ENCODE data around the gene PLA2G4A. TPM values are rescaled to one million over a fixed set of nuclear protein-coding genes. Genes with fewer than 3 reads are reported as not detected.

PLA2G4A gene
- total RNA-seq, 5 donors from 2014 or later (not counting 1 experiment from before 2014, with no cell fraction given) = 0.35 TPM; not detected in 4

GRCh38 chr1:186966456-186966855 is 137.7 kb downstream of the PLA2G4A start:
- DNase-seq (no peak), ATAC-seq (replicated peaks in 1 of 4) (no peak)
- no peak overlapping the region for H3K4me3 Mint-ChIP-seq
- Histone ChIP-seq H3K4me1 (ENCODE audit: control insufficient read depth in 1 of 2, extremely low read depth in 1 of 2, insufficient read depth in 2 of 2, low read length in 2 of 2) (no peaks in the 10 kb centered on the region), H3K4me3 (ENCODE audit: control insufficient read depth in 1 of 2, extremely low read depth in 1 of 2, low read length in 1 of 2) (no peak overlapping the region), H3K9me3 (no peaks in the 10 kb centered on the region), H3K27ac (ENCODE audit: low read length) (no peak overlapping the region), H3K36me3 (ENCODE audit: control insufficient read depth in 2 of 2, extremely low read depth in 1 of 2, insufficient read depth in 1 of 2, low read length in 1 of 2) (no peaks in the 10 kb centered on the region), H3K27me3 (replicated peaks in 1 of 2; ENCODE audit: control insufficient read depth in 2 of 2, extremely low read depth in 1 of 2, insufficient read depth in 2 of 2, low read length in 1 of 2) (no peaks in the 10 kb centered on the region)
- peaks cover 3 to 4% of the 10 kb centered on the region in 2 donors for H3K27me3 Mint-ChIP-seq
- CTCF ChIA-PET = no interaction called here
- 56% methylated on average over 1 of the region's 4 CpGs for WGBS (ENCODE audit: insufficient coverage)
- no peaks in the 10 kb centered on the region for H3K9me3 Mint-ChIP-seq
- no peaks in the 10 kb centered on the region for H3K36me3 Mint-ChIP-seq
- no peaks in the 10 kb centered on the region for H3K4me1 Mint-ChIP-seq
- no peak overlapping the region for H3K27ac Mint-ChIP-seq
- POLR2A ChIA-PET = no interaction called here

- Mint-ChIP-seq H3K27me3 (peaks cover 3 to 7% of the 10 kb centered on the region in 2 donors), H3K4me3 (no peak overlapping the region), H3K4me1 (no peaks in the 10 kb centered on the region), H3K36me3 (no peaks in the 10 kb centered on the region), H3K9me3 (no peaks in the 10 kb centered on the region), H3K27ac (no peak overlapping the region)
- Histone ChIP-seq H3K27me3 (replicated peaks in 1 of 2; ENCODE audit: control insufficient read depth in 2 of 2, extremely low read depth in 1 of 2, insufficient read depth in 2 of 2, low read length in 1 of 2) (no peaks in the 10 kb centered on the region), H3K4me3 (ENCODE audit: control insufficient read depth in 1 of 2, extremely low read depth in 1 of 2, low read length in 1 of 2) (no peak overlapping the region), H3K4me1 (ENCODE audit: control insufficient read depth in 1 of 2, extremely low read depth in 1 of 2, insufficient read depth in 2 of 2, low read length in 2 of 2) (no peaks in the 10 kb centered on the region), H3K27ac (ENCODE audit: low read length) (no peak overlapping the region), H3K9me3 (no peaks in the 10 kb centered on the region), H3K36me3 (ENCODE audit: control insufficient read depth in 2 of 2, extremely low read depth in 1 of 2, insufficient read depth in 1 of 2, low read length in 1 of 2) (no peaks in the 10 kb centered on the region)
- no peak for ATAC-seq (replicated peaks in 1 of 4)
- CTCF ChIA-PET = no interaction called here
- POLR2A ChIA-PET = no interaction called here
- no peak for DNase-seq
- no CpG with 5 or more reads among the region's 2 CpGs for WGBS (ENCODE audit: insufficient coverage)
These were observed 139.1 kb downstream of the PLA2G4A start for GRCh38 chr1:186967656-186968394.

GRCh38 chr1:186974774-186975181 is 146.0 kb downstream of the PLA2G4A start:
- no peaks in the 10 kb centered on the region for H3K4me1 Mint-ChIP-seq
- Histone ChIP-seq H3K9me3 (no peaks in the 10 kb centered on the region), H3K36me3 (ENCODE audit: control insufficient read depth in 2 of 2, extremely low read depth in 1 of 2, insufficient read depth in 1 of 2, low read length in 1 of 2) (no peaks in the 10 kb centered on the region), H3K4me1 (ENCODE audit: control insufficient read depth in 1 of 2, extremely low read depth in 1 of 2, insufficient read depth in 2 of 2, low read length in 2 of 2) (no peaks in the 10 kb centered on the region), H3K4me3 (ENCODE audit: control insufficient read depth in 1 of 2, extremely low read depth in 1 of 2, low read length in 1 of 2) (no peak overlapping the region), H3K27me3 (replicated peaks in 1 of 2; ENCODE audit: control insufficient read depth in 2 of 2, extremely low read depth in 1 of 2, insufficient read depth in 2 of 2, low read length in 1 of 2) (no peaks in the 10 kb centered on the region), H3K27ac (ENCODE audit: low read length) (no peak overlapping the region)
- no peaks in the 10 kb centered on the region for H3K9me3 Mint-ChIP-seq
- DNase-seq (no peak), ATAC-seq (replicated peaks in 1 of 4) (no peak)
- no peak overlapping the region for H3K27ac Mint-ChIP-seq
- no CpG with 5 or more reads among the region's 3 CpGs for WGBS (ENCODE audit: insufficient coverage)
- no peak overlapping the region for H3K4me3 Mint-ChIP-seq
- CTCF ChIA-PET = no interaction called here
- no peaks in the 10 kb centered on the region for H3K36me3 Mint-ChIP-seq
- peaks cover 5 to 6% of the 10 kb centered on the region in 2 donors for H3K27me3 Mint-ChIP-seq
- POLR2A ChIA-PET = interaction anchor here in 1 of 2 donors (0.6 kb wide), 1 partner anchor 13 kb away, joined by 3 read pairs; no protein-coding TSS in a partner anchor

- Mint-ChIP-seq H3K4me1 (no peaks in the 10 kb centered on the region), H3K27me3 (peaks cover 6% of the 10 kb centered on the region in 2 donors), H3K4me3 (no peak overlapping the region), H3K36me3 (no peaks in the 10 kb centered on the region), H3K27ac (no peak overlapping the region), H3K9me3 (no peaks in the 10 kb centered on the region)
- Histone ChIP-seq H3K36me3 (ENCODE audit: control insufficient read depth in 2 of 2, extremely low read depth in 1 of 2, insufficient read depth in 1 of 2, low read length in 1 of 2) (no peaks in the 10 kb centered on the region), H3K27ac (ENCODE audit: low read length) (no peak overlapping the region), H3K9me3 (no peaks in the 10 kb centered on the region), H3K27me3 (replicated peaks in 1 of 2; ENCODE audit: control insufficient read depth in 2 of 2, extremely low read depth in 1 of 2, insufficient read depth in 2 of 2, low read length in 1 of 2) (no peaks in the 10 kb centered on the region), H3K4me1 (ENCODE audit: control insufficient read depth in 1 of 2, extremely low read depth in 1 of 2, insufficient read depth in 2 of 2, low read length in 2 of 2) (no peaks in the 10 kb centered on the region), H3K4me3 (ENCODE audit: control insufficient read depth in 1 of 2, extremely low read depth in 1 of 2, low read length in 1 of 2) (no peak overlapping the region)
- POLR2A ChIA-PET = interaction anchor here in 1 of 2 donors (0.6 kb wide), 1 partner anchor 13 kb away, joined by 3 read pairs; no protein-coding TSS in a partner anchor
- no peak for ATAC-seq (replicated peaks in 1 of 4)
- DNase-seq = no peak
- no CpG with 5 or more reads among the region's 1 CpG for WGBS (ENCODE audit: insufficient coverage)
- CTCF ChIA-PET = no interaction called here
These were observed 146.5 kb downstream of the PLA2G4A start for GRCh38 chr1:186975220-186975619.

GRCh38 chr1:186976700-186977099 is 148.0 kb downstream of the PLA2G4A start:
- no peaks in the 10 kb centered on the region for H3K9me3 ChIP-seq
- ChIA-PET CTCF (interaction anchor here in 1 of 2 donors (0.9 kb wide), 1 partner anchor 10 kb away, joined by 3 read pairs; no protein-coding TSS in a partner anchor), POLR2A (no interaction called here)
- WGBS (ENCODE audit: insufficient coverage) = 90% methylated on average over 6 of the region's 8 CpGs
- H3K4me1 Mint-ChIP-seq = no peaks in the 10 kb centered on the region
- H3K36me3 ChIP-seq (ENCODE audit: control insufficient read depth in 2 of 2, extremely low read depth in 1 of 2, insufficient read depth in 1 of 2, low read length in 1 of 2) = no peaks in the 10 kb centered on the region
- H3K4me1 ChIP-seq (ENCODE audit: control insufficient read depth in 1 of 2, extremely low read depth in 1 of 2, insufficient read depth in 2 of 2, low read length in 2 of 2) = no peaks in the 10 kb centered on the region
- no peaks in the 10 kb centered on the region for H3K36me3 Mint-ChIP-seq
- no peaks in the 10 kb centered on the region for H3K9me3 Mint-ChIP-seq
- no peak overlapping the region for H3K4me3 ChIP-seq (ENCODE audit: control insufficient read depth in 1 of 2, extremely low read depth in 1 of 2, low read length in 1 of 2)
- H3K27me3 Mint-ChIP-seq = peaks cover 6% of the 10 kb centered on the region in 2 donors
- H3K27ac Mint-ChIP-seq = no peak overlapping the region
- no peak overlapping the region for H3K4me3 Mint-ChIP-seq
- no peaks in the 10 kb centered on the region for H3K27me3 ChIP-seq (replicated peaks in 1 of 2; ENCODE audit: control insufficient read depth in 2 of 2, extremely low read depth in 1 of 2, insufficient read depth in 2 of 2, low read length in 1 of 2)
- DNase-seq (no peak), ATAC-seq (replicated peaks in 1 of 4) (no peak)
- no peak overlapping the region for H3K27ac ChIP-seq (ENCODE audit: low read length)

- no peaks in the 10 kb centered on the region for H3K9me3 ChIP-seq
- Mint-ChIP-seq H3K27ac (no peak overlapping the region), H3K27me3 (peaks cover 4 to 6% of the 10 kb centered on the region in 2 donors), H3K9me3 (no peaks in the 10 kb centered on the region), H3K4me3 (no peak overlapping the region), H3K36me3 (no peaks in the 10 kb centered on the region), H3K4me1 (no peaks in the 10 kb centered on the region)
- WGBS (ENCODE audit: insufficient coverage) = 67% methylated on average over 1 of the region's 3 CpGs
- H3K27me3 ChIP-seq (replicated peaks in 1 of 2; ENCODE audit: control insufficient read depth in 2 of 2, extremely low read depth in 1 of 2, insufficient read depth in 2 of 2, low read length in 1 of 2) = no peaks in the 10 kb centered on the region
- no peak overlapping the region for H3K27ac ChIP-seq (ENCODE audit: low read length)
- DNase-seq (no peak), ATAC-seq (replicated peaks in 1 of 4) (no peak)
- H3K4me1 ChIP-seq (ENCODE audit: control insufficient read depth in 1 of 2, extremely low read depth in 1 of 2, insufficient read depth in 2 of 2, low read length in 2 of 2) = no peaks in the 10 kb centered on the region
- CTCF ChIA-PET = interaction anchor here in 1 of 2 donors (0.9 kb wide), 1 partner anchor 9 kb away, joined by 3 read pairs; no protein-coding TSS in a partner anchor
- no peak overlapping the region for H3K4me3 ChIP-seq (ENCODE audit: control insufficient read depth in 1 of 2, extremely low read depth in 1 of 2, low read length in 1 of 2)
- H3K36me3 ChIP-seq (ENCODE audit: control insufficient read depth in 2 of 2, extremely low read depth in 1 of 2, insufficient read depth in 1 of 2, low read length in 1 of 2) = no peaks in the 10 kb centered on the region
- POLR2A ChIA-PET = no interaction called here
These were observed 148.7 kb downstream of the PLA2G4A start for GRCh38 chr1:186977266-186977957.

All from T-cell (primary cell).